Measurements from ENCODE around the gene NFYA.

DNA sequence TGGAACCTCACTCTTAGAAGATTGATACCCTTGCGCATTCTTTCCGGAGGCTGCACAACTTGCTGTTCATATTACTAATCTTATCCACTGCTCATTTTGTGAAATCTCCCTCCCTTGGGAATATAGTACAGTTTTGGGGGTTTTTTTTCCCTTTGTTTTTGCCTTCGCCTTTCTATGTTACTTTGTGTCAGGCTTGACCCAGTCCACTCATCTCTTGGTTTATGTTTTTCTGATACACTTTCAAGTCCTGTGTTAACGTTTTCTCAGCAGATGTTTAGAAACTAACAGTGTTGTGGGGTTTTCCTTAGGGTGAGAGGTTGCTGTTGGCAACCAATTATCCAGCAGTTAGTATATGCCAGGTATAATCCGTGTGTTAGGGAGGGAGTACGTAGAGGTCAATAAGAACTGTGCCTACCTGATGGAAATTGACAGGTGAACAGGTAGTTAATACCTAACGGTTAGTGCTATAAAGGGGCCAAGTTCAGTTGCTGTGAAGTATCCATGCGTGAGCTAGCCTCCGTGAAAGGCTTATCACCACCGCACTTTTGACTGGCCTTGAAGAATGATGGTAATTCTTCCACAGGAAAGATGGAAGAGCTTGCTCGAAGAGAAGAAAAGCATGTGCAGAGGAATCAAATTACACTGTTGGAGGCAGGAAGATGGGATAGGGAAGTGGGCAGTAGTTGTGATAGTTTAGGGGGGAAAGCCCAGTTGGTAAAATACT lies 1.4 kb downstream of the NFYA start:
- TF ChIP-seq HNF4G (IDR thresholded peaks at IDR 0.05) (no peak), GABPA (IDR thresholded peaks at IDR 0.05 in 1 of 2, conservative IDR thresholded peaks at IDR 0.05 in 1 of 2) (peak in 1 of 2 donors; percentile 9), EGR1 (IDR thresholded peaks at IDR 0.05; ENCODE audit: low read depth in 2 of 2) (peak in 1 of 2 donors; percentile 5), TAF1 (conservative IDR thresholded peaks at IDR 0.05) (no peak), YY1 (IDR thresholded peaks at IDR 0.05) (no peak)
- TF ChIP-seq, protein P1, sequence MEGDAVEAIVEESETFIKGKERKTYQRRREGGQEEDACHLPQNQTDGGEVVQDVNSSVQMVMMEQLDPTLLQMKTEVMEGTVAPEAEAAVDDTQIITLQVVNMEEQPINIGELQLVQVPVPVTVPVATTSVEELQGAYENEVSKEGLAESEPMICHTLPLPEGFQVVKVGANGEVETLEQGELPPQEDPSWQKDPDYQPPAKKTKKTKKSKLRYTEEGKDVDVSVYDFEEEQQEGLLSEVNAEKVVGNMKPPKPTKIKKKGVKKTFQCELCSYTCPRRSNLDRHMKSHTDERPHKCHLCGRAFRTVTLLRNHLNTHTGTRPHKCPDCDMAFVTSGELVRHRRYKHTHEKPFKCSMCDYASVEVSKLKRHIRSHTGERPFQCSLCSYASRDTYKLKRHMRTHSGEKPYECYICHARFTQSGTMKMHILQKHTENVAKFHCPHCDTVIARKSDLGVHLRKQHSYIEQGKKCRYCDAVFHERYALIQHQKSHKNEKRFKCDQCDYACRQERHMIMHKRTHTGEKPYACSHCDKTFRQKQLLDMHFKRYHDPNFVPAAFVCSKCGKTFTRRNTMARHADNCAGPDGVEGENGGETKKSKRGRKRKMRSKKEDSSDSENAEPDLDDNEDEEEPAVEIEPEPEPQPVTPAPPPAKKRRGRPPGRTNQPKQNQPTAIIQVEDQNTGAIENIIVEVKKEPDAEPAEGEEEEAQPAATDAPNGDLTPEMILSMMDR (IDR thresholded peaks at IDR 0.05; ENCODE audit: low read depth, low read length, missing input control) = no peak
- TF ChIP-seq, protein P2, sequence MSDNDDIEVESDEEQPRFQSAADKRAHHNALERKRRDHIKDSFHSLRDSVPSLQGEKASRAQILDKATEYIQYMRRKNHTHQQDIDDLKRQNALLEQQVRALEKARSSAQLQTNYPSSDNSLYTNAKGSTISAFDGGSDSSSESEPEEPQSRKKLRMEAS (IDR thresholded peaks at IDR 0.05) = no peak
- TF ChIP-seq, protein P3, sequence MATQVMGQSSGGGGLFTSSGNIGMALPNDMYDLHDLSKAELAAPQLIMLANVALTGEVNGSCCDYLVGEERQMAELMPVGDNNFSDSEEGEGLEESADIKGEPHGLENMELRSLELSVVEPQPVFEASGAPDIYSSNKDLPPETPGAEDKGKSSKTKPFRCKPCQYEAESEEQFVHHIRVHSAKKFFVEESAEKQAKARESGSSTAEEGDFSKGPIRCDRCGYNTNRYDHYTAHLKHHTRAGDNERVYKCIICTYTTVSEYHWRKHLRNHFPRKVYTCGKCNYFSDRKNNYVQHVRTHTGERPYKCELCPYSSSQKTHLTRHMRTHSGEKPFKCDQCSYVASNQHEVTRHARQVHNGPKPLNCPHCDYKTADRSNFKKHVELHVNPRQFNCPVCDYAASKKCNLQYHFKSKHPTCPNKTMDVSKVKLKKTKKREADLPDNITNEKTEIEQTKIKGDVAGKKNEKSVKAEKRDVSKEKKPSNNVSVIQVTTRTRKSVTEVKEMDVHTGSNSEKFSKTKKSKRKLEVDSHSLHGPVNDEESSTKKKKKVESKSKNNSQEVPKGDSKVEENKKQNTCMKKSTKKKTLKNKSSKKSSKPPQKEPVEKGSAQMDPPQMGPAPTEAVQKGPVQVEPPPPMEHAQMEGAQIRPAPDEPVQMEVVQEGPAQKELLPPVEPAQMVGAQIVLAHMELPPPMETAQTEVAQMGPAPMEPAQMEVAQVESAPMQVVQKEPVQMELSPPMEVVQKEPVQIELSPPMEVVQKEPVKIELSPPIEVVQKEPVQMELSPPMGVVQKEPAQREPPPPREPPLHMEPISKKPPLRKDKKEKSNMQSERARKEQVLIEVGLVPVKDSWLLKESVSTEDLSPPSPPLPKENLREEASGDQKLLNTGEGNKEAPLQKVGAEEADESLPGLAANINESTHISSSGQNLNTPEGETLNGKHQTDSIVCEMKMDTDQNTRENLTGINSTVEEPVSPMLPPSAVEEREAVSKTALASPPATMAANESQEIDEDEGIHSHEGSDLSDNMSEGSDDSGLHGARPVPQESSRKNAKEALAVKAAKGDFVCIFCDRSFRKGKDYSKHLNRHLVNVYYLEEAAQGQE (IDR thresholded peaks at IDR 0.05) = peak; percentile 4
- TF ChIP-seq, protein P4, sequence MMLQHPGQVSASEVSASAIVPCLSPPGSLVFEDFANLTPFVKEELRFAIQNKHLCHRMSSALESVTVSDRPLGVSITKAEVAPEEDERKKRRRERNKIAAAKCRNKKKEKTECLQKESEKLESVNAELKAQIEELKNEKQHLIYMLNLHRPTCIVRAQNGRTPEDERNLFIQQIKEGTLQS (IDR thresholded peaks at IDR 0.05) = no peak
- TF ChIP-seq, protein P5, sequence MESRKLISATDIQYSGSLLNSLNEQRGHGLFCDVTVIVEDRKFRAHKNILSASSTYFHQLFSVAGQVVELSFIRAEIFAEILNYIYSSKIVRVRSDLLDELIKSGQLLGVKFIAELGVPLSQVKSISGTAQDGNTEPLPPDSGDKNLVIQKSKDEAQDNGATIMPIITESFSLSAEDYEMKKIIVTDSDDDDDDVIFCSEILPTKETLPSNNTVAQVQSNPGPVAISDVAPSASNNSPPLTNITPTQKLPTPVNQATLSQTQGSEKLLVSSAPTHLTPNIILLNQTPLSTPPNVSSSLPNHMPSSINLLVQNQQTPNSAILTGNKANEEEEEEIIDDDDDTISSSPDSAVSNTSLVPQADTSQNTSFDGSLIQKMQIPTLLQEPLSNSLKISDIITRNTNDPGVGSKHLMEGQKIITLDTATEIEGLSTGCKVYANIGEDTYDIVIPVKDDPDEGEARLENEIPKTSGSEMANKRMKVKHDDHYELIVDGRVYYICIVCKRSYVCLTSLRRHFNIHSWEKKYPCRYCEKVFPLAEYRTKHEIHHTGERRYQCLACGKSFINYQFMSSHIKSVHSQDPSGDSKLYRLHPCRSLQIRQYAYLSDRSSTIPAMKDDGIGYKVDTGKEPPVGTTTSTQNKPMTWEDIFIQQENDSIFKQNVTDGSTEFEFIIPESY (IDR thresholded peaks at IDR 0.05) = no peak
